WTC11 (cell line): ENCODE measurements around the gene PSMD5. TPM values are rescaled to one million over a fixed set of nuclear protein-coding genes. Genes with fewer than 3 reads are reported as not detected.
A peak's percentile ranks its signal among the peaks of the same experiment; 100 is the strongest.

Source experiments
- ATAC-seq: fragments of 200-7000 bp; cut with Tn5 transposase; 2 replicates; pipeline ENCODE4 v1.10.0; 2021; ENCODE audit warnings: mild to moderate bottlenecking, moderate library complexity
- CTCF ChIA-PET: fragments of 300-600 bp; sonication (Branson Sonifier 250); formaldehyde crosslinking; loops from one replicate; lab custom pipeline; 2021; ENCODE audit warnings: antibody characterized with exemption; lab: Charles Lee
- POLR2A ChIA-PET: fragments of 350-600 bp; sonication (Branson Sonifier 250); formaldehyde crosslinking; loops from one replicate; lab custom pipeline; 2021; ENCODE audit warnings: antibody characterized with exemption; lab: Charles Lee
- DNase-seq: peaks from one replicate; pipeline ENCODE4 v3.0.0; 2021; ENCODE audit warnings: low spot score
- H3K27ac Mint-ChIP-seq: 2 replicates; pipeline ENCODE4 v1.8.0; 2021; ENCODE audit warnings: mixed read lengths
- H3K27me3 Mint-ChIP-seq: 2 replicates; pipeline ENCODE4 v1.8.0; 2021; ENCODE audit warnings: low read depth, mild to moderate bottlenecking, moderate library complexity, mixed read lengths
- H3K36me3 Mint-ChIP-seq: 2 replicates; pipeline ENCODE4 v1.8.0; 2021; ENCODE audit warnings: mixed read lengths
- H3K4me1 Mint-ChIP-seq: 2 replicates; pipeline ENCODE4 v1.8.0; 2022; ENCODE audit warnings: mixed read lengths
- H3K4me3 Mint-ChIP-seq: 2 replicates; pipeline ENCODE4 v1.8.0; 2021; ENCODE audit warnings: mild to moderate bottlenecking, moderate library complexity, mixed read lengths
- H3K9me3 Mint-ChIP-seq: 2 replicates; pipeline ENCODE4 v1.8.0; 2021; ENCODE audit warnings: mixed read lengths
- ETV6 ChIP-seq: sonication (generic); formaldehyde crosslinking; IDR thresholded peaks from 2 replicates; pipeline ENCODE4 v1.8.1; 2022; ENCODE audit warnings: mild to moderate bottlenecking, missing genetic modification reagents
- FOXP1 ChIP-seq: sonication (generic); formaldehyde crosslinking; IDR thresholded peaks from 2 replicates; pipeline ENCODE4 v1.8.0; 2022; ENCODE audit warnings: missing genetic modification reagents, mild to moderate bottlenecking, moderate library complexity, borderline replicate concordance
- FOXP4 ChIP-seq: sonication (generic); formaldehyde crosslinking; IDR thresholded peaks from 2 replicates; pipeline ENCODE4 v1.8.0; 2022; ENCODE audit warnings: mild to moderate bottlenecking, missing genetic modification reagents
- GABPB1 ChIP-seq: sonication (generic); formaldehyde crosslinking; IDR thresholded peaks from 2 replicates; pipeline ENCODE4 v1.8.1; 2023; ENCODE audit warnings: mild to moderate bottlenecking, missing genetic modification reagents
- GTF2I ChIP-seq: fragments of 250-450 bp; sonication (Bioruptor Pico); conservative IDR thresholded peaks from 2 replicates; pipeline ENCODE4 v1.4.0; 2021; ENCODE audit warnings: mild to moderate bottlenecking
- JUN ChIP-seq: sonication (generic); formaldehyde crosslinking; IDR thresholded peaks from 2 replicates; pipeline ENCODE4 v1.8.0; 2023; ENCODE audit warnings: mild to moderate bottlenecking, missing genetic modification reagents
- MAX ChIP-seq: sonication (generic); formaldehyde crosslinking; IDR thresholded peaks from 2 replicates; pipeline ENCODE4 v1.8.0; 2022; ENCODE audit warnings: mild to moderate bottlenecking, missing genetic modification reagents
- MYBL2 ChIP-seq: sonication (generic); formaldehyde crosslinking; IDR thresholded peaks from 2 replicates; pipeline ENCODE4 v1.8.1; 2023; ENCODE audit warnings: mild to moderate bottlenecking, moderate library complexity, missing genetic modification reagents
- NFE2L1 ChIP-seq: sonication (generic); formaldehyde crosslinking; IDR thresholded peaks from 2 replicates; pipeline ENCODE4 v1.8.1; 2023; ENCODE audit warnings: missing genetic modification reagents
- NFYB ChIP-seq: sonication (generic); formaldehyde crosslinking; conservative IDR thresholded peaks from 2 replicates; pipeline ENCODE4 v1.8.0; 2022; ENCODE audit warnings: low read depth, missing genetic modification reagents
- SP1 ChIP-seq: sonication (generic); formaldehyde crosslinking; conservative IDR thresholded peaks from 2 replicates; pipeline ENCODE4 v1.8.1; 2022; ENCODE audit warnings: missing genetic modification reagents
- TCF7 ChIP-seq: sonication (generic); formaldehyde crosslinking; IDR thresholded peaks from 2 replicates; pipeline ENCODE4 v1.8.0; 2022; ENCODE audit warnings: mild to moderate bottlenecking, low read depth, missing genetic modification reagents, moderate library complexity
- USF2 ChIP-seq: sonication (generic); formaldehyde crosslinking; IDR thresholded peaks from 2 replicates; pipeline ENCODE4 v1.8.1; 2023; ENCODE audit warnings: mild to moderate bottlenecking, missing genetic modification reagents, moderate library complexity
- ZBTB43 ChIP-seq: sonication (generic); formaldehyde crosslinking; IDR thresholded peaks from 2 replicates; pipeline ENCODE4 v1.8.1; 2023; ENCODE audit warnings: mild to moderate bottlenecking, missing genetic modification reagents
- ZMAT4 ChIP-seq: fragments of 250-450 bp; sonication (Bioruptor Pico); IDR thresholded peaks from 2 replicates; pipeline ENCODE4 v1.9.0; 2021; ENCODE audit warnings: mild to moderate bottlenecking
- ZNF416 ChIP-seq: fragments of 250-450 bp; sonication (Bioruptor Pico); IDR thresholded peaks from 2 replicates; pipeline ENCODE4 v1.9.0; 2021; ENCODE audit warnings: mild to moderate bottlenecking, inconsistent platforms
- ZNF423 ChIP-seq: fragments of 250-450 bp; sonication (Bioruptor Pico); IDR thresholded peaks from 2 replicates; pipeline ENCODE4 v2.1.2; 2022; ENCODE audit warnings: mild to moderate bottlenecking, moderate library complexity
- total RNA-seq: library from RNA; stranded (reverse); gene quantifications from 3 replicates; pipeline ENCODE4 v1.2.3, GENCODE V29; 2021
- TF ChIP-seq, protein P1 (sequence below): sonication (generic); formaldehyde crosslinking; IDR thresholded peaks from 2 replicates; pipeline ENCODE4 v1.8.0; 2023; ENCODE audit warnings: missing genetic modification reagents
- TF ChIP-seq, protein P2 (sequence below): sonication (generic); formaldehyde crosslinking; IDR thresholded peaks from 2 replicates; pipeline ENCODE4 v1.8.1; 2023; ENCODE audit warnings: mild to moderate bottlenecking, missing genetic modification reagents

Gene PSMD5
- total RNA-seq, 1 experiment from 2014 or later: 61.1 TPM

GRCh38 chr9:120875954-120876841 is 33.5 kb upstream of the PSMD5 start:
- Mint-ChIP-seq H3K4me3 (peak overlapping the region; percentile 62), H3K36me3 (peaks cover 8% of the 10 kb centered on the region), H3K4me1 (peaks cover 61% of the 10 kb centered on the region), H3K27ac (peak overlapping the region; percentile 56), H3K9me3 (no peaks in the 10 kb centered on the region)
- DNase-seq (peak; percentile 73), ATAC-seq (peak; percentile 25)
- POLR2A ChIA-PET: no interaction called here
- CTCF ChIA-PET: no interaction called here
- TF ChIP-seq MYBL2 (CRISPR knock-in tag) (peak; percentile 67), ETV6 (0 out of 2 replicates have a peak, but pooled peaks have one; percentile 28), GABPB1 (CRISPR knock-in tag) (no peak), ZNF423 (peak; percentile 92), SP1 (CRISPR knock-in tag) (peak; percentile 22; the same call in 1 of the 2 replicates), FOXP4 (CRISPR knock-in tag) (0 out of 2 replicates have a peak, but pooled peaks have one; percentile 11), USF2 (CRISPR knock-in tag) (no peak), FOXP1 (CRISPR knock-in tag) (peak; percentile 50; the same call in 1 of the 2 replicates), NFE2L1 (CRISPR knock-in tag) (peak; percentile 54; the same call in 1 of the 2 replicates), ZBTB43 (CRISPR knock-in tag) (0 out of 2 replicates have a peak, but pooled peaks have one; percentile 14), NFYB (CRISPR knock-in tag) (peak; percentile 71), GTF2I (CRISPR knock-in tag) (no peak), ZNF416 (0 out of 2 replicates have a peak, but pooled peaks have one; percentile 26), TCF7 (CRISPR knock-in tag) (peak; percentile 47; the same call in 1 of the 2 replicates), JUN (CRISPR knock-in tag) (no peak), MAX (0 out of 2 replicates have a peak, but pooled peaks have one; percentile 10)
- TF ChIP-seq, protein P1, sequence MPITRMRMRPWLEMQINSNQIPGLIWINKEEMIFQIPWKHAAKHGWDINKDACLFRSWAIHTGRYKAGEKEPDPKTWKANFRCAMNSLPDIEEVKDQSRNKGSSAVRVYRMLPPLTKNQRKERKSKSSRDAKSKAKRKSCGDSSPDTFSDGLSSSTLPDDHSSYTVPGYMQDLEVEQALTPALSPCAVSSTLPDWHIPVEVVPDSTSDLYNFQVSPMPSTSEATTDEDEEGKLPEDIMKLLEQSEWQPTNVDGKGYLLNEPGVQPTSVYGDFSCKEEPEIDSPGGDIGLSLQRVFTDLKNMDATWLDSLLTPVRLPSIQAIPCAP (CRISPR knock-in tag): no peak
- TF ChIP-seq, all 79 proteins: peak for 12
- peaks cover 12% of the 10 kb centered on the region for H3K27me3 Mint-ChIP-seq

- ATAC-seq (peak; percentile 14; the same call in 1 of the 2 replicates), DNase-seq (no peak)
- Mint-ChIP-seq H3K4me1 (peaks cover 61% of the 10 kb centered on the region), H3K27me3 (peaks cover 12% of the 10 kb centered on the region), H3K9me3 (no peaks in the 10 kb centered on the region), H3K4me3 (peak overlapping the region; percentile 62), H3K36me3 (peaks cover 11% of the 10 kb centered on the region), H3K27ac (peak overlapping the region; percentile 56)
- ChIA-PET POLR2A (no interaction called here), CTCF (no interaction called here)
- no peak for TF ChIP-seq ZMAT4 (CRISPR knock-in tag)
- TF ChIP-seq, protein P2, sequence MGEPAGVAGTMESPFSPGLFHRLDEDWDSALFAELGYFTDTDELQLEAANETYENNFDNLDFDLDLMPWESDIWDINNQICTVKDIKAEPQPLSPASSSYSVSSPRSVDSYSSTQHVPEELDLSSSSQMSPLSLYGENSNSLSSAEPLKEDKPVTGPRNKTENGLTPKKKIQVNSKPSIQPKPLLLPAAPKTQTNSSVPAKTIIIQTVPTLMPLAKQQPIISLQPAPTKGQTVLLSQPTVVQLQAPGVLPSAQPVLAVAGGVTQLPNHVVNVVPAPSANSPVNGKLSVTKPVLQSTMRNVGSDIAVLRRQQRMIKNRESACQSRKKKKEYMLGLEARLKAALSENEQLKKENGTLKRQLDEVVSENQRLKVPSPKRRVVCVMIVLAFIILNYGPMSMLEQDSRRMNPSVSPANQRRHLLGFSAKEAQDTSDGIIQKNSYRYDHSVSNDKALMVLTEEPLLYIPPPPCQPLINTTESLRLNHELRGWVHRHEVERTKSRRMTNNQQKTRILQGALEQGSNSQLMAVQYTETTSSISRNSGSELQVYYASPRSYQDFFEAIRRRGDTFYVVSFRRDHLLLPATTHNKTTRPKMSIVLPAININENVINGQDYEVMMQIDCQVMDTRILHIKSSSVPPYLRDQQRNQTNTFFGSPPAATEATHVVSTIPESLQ: no peak
- TF ChIP-seq MAX: 0 out of 2 replicates have a peak, but pooled peaks have one; percentile 6
These were observed 32.9 kb upstream of the PSMD5 start for GRCh38 chr9:120875643-120875953.
